Measurements from ENCODE around the gene RPL35A.
"Not testable (repeated sequence)": the region's sequence is repeated elsewhere in the genome, so short reads cannot be mapped to it uniquely, and the experiment has no call there.

The RPL35A gene

GRCh38 chr3:197949778-197950676, at the start of gene RPL35A:
Gene RPL35A, plus strand, starts transcription at chr3:197950190. Its CDS starts 778 bp downstream, at chr3:197950968.
- peak; percentile 94 for DNase-seq (ENCODE audit: low read depth)

- DNase-seq (ENCODE audit: low read depth) = no peak
These were observed 48.4 kb upstream of the RPL35A start for GRCh38 chr3:197901626-197902025.

- DNase-seq (ENCODE audit: low read depth) = peak; percentile 94
These were observed 43.8 kb upstream of the RPL35A start for GRCh38 chr3:197906023-197906849.

GRCh38 chr3:197906850-197907187, 43.2 kb upstream of the RPL35A start:
- DNase-seq (ENCODE audit: low read depth) = peak; percentile 11

GRCh38 chr3:197907196-197907595, 42.8 kb upstream of the RPL35A start:
- no peak for DNase-seq (ENCODE audit: low read depth)

- DNase-seq (ENCODE audit: low read depth) = peak; percentile 27
These were observed 41.4 kb upstream of the RPL35A start for GRCh38 chr3:197908550-197908949.

GRCh38 chr3:197908957-197909701, 40.9 kb upstream of the RPL35A start:
- no peak for DNase-seq (ENCODE audit: low read depth)

GRCh38 chr3:197912741-197913476, 37.1 kb upstream of the RPL35A start:
- peak; percentile 14 for DNase-seq (ENCODE audit: low read depth)

- no peak for DNase-seq (ENCODE audit: low read depth)
These were observed 36.2 kb upstream of the RPL35A start for GRCh38 chr3:197913641-197914380.

GRCh38 chr3:197921429-197922275, 28.3 kb upstream of the RPL35A start:
- DNase-seq (ENCODE audit: low read depth) = not testable (repeated sequence)

- DNase-seq (ENCODE audit: low read depth) = no peak
These were observed 23.6 kb upstream of the RPL35A start for GRCh38 chr3:197926418-197926817.

- not testable (repeated sequence) for DNase-seq (ENCODE audit: low read depth)
These were observed 22.4 kb upstream of the RPL35A start for GRCh38 chr3:197927578-197927977.

GRCh38 chr3:197936819-197937384, 13.1 kb upstream of the RPL35A start:
- no peak for DNase-seq (ENCODE audit: low read depth)

- no peak for DNase-seq (ENCODE audit: low read depth)
These were observed 9.1 kb upstream of the RPL35A start for GRCh38 chr3:197940745-197941384.

- DNase-seq (ENCODE audit: low read depth) = peak; percentile 48
These were observed 6.9 kb upstream of the RPL35A start for GRCh38 chr3:197942956-197943556.

- DNase-seq (ENCODE audit: low read depth) = no peak
These were observed 706 bp upstream of the RPL35A start for GRCh38 chr3:197949191-197949777.

- DNase-seq (ENCODE audit: low read depth) = no peak
These were observed 679 bp downstream of the RPL35A start for GRCh38 chr3:197950677-197951061.

- no peak for DNase-seq (ENCODE audit: low read depth)
These were observed 1.5 kb downstream of the RPL35A start for GRCh38 chr3:197951392-197951990.

Measured in amniotic epithelial cell (primary cell).